Omental fat pad (tissue), 4 donors: ENCODE data around the gene STRC. TPM values are rescaled to one million over a fixed set of nuclear protein-coding genes. Genes with fewer than 3 reads are reported as not detected.
"Not testable (repeated sequence)": the region's sequence is repeated elsewhere in the genome, so short reads cannot be mapped to it uniquely, and the experiment has no call there.

Experiments
- ATAC-seq: fragments of 150-250 bp; one replicate; pipeline ENCODE4 v1.9.1; 2016; ENCODE audit warnings: mild to moderate bottlenecking, moderate library complexity; ENCODE audit not compliant: low FRiP score
- DNase-seq: peaks from one replicate; pipeline ENCODE4 v3.0.0-alpha.2; 2019; ENCODE audit warnings: low spot score
- small RNA-seq: library from RNA; depleted of rRNA; stranded (forward); fragments of <200 nt; gene quantifications from one replicate; pipeline ENCODE3, GENCODE V24; 2016
- total RNA-seq, 4 donors: library from RNA; depleted of rRNA; stranded (reverse); fragments of >200 nt; gene quantifications; one replicate each; pipeline ENCODE4 v1.1.0, GENCODE V29; 2016
- TF ChIP-seq, protein P1 (sequence below), 3 donors: fragments of 450-650 bp; IDR thresholded peaks; one replicate each; pipeline ENCODE4 v1.5.1; 2016 to 2017; ENCODE audit warnings: antibody characterized with exemption in 3 of 3, mild to moderate bottlenecking in 3 of 3, moderate library complexity in 2 of 3

STRC gene
- total RNA-seq, 4 donors from 2014 or later = 0.24 to 0.47 (median 0.39) TPM

DNA sequence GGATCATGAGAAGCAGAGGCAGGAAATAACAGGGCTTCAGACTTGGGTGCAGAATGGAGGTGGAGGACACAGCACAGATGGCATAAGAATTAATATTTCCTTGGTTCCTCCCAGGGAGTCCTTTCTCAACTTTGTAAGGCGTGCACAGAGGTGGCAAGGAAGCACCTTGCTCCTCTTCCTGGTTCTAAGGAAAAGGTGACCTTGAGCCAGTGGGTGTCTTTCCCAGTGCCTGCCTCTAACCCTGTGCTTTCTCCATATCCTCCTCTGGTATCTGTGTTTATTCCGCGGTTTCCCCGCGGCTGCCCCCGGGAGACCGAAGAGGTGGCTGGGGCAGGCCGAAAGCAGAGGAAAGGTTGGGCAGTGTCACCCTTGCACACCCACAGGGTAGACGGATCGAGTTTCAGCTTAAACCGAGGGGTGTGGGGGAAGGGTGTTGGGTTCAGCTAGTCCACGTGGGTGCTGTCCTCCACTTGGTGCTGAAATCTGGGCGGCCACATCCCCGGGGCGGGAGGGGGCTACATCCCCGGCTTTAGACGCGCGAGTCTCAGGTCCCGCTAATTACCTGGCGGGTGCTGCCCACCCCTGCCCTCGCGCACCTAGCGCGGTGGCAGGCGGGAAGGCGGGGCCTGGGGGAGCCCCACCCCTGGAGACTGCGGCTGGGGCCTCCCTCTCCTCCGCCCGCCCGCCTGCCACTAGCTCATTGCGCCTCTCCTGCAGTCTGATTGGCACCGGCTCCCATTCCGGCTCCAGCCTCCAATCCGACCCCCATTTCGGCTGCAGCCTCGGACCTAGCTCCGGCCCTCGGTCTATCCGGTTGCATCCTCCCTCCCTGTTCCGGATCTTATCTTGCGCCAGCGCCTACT lies 25.0 kb downstream of the STRC start, which contains the start of gene CKMT1B:
Gene CKMT1B, plus strand, starts transcription at position 700 of the 863 bp plus-strand sequence. CDS start 192 bp downstream, outside the sequence.
- DNase-seq = not testable (repeated sequence)
- ATAC-seq = peak; percentile 46

- not testable (repeated sequence) for DNase-seq, ATAC-seq
Observed at GRCh38 chr15:43592841-43593240, 25.8 kb downstream of the STRC start.

- DNase-seq = not testable (repeated sequence)
- ATAC-seq = peak; percentile 96
Observed at GRCh38 chr15:43589778-43590466, 28.7 kb downstream of the STRC start, which contains the start of gene PPIP5K1. Gene PPIP5K1, minus strand, starts transcription at chr15:43590208. Its CDS starts 5,704 bp downstream, at chr15:43584504.

DNA sequence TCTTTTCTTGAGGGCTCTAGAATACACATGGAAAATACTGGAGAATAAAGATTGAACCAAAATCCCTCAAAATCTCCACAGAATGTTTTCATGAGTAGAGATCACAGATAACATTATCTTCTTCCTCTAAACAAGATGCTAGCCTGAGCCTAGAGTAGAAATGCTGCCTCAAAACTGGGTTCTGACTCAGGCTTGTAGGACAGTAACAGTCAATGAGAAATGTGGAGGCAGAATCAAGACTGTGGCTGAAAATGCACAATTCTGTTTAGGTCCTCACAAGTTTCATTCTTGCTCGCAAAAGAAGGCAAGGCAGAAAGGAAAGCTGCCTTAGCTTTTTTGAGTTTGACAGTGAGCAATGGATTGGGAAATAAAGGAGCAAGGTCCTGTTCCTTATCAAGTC lies 44.0 kb downstream of the STRC start:
- not testable (repeated sequence) for DNase-seq, ATAC-seq

GRCh38 chr15:43566615-43567014 lies 52.0 kb downstream of the STRC start:
- ATAC-seq, DNase-seq: not testable (repeated sequence)

DNA sequence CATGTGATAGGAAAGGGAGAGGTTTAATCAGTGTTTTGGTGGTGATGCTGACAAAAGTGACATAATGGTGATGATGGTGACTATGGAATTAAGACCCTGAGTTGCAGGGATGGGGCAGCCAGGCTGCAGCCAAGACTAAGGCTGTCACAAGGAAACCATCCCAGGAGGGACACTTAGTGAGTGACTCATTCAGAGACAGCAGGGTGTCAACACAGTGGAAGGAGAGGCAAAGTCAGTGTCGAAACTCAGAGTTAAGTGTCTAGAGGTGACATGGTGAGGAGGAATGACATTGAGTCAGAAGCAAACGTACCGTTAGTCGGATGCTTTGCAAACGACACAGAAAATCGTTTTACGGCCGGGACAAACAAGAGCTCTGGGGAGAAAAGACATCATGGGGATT lies 54.8 kb downstream of the STRC start:
- not testable (repeated sequence) for DNase-seq

GRCh38 chr15:43562753-43563152 lies 55.8 kb downstream of the STRC start:
- not testable (repeated sequence) for DNase-seq, ATAC-seq

More for the DNA sequence above, 54.8 kb downstream of the STRC start:
- ATAC-seq = not testable (repeated sequence)

GRCh38 chr15:43552986-43553385 lies 65.6 kb downstream of the STRC start:
- no peak for ATAC-seq
- DNase-seq = no peak
- TF ChIP-seq, protein P1, sequence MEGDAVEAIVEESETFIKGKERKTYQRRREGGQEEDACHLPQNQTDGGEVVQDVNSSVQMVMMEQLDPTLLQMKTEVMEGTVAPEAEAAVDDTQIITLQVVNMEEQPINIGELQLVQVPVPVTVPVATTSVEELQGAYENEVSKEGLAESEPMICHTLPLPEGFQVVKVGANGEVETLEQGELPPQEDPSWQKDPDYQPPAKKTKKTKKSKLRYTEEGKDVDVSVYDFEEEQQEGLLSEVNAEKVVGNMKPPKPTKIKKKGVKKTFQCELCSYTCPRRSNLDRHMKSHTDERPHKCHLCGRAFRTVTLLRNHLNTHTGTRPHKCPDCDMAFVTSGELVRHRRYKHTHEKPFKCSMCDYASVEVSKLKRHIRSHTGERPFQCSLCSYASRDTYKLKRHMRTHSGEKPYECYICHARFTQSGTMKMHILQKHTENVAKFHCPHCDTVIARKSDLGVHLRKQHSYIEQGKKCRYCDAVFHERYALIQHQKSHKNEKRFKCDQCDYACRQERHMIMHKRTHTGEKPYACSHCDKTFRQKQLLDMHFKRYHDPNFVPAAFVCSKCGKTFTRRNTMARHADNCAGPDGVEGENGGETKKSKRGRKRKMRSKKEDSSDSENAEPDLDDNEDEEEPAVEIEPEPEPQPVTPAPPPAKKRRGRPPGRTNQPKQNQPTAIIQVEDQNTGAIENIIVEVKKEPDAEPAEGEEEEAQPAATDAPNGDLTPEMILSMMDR (IDR thresholded peaks at IDR 0.05) = no peak

DNA sequence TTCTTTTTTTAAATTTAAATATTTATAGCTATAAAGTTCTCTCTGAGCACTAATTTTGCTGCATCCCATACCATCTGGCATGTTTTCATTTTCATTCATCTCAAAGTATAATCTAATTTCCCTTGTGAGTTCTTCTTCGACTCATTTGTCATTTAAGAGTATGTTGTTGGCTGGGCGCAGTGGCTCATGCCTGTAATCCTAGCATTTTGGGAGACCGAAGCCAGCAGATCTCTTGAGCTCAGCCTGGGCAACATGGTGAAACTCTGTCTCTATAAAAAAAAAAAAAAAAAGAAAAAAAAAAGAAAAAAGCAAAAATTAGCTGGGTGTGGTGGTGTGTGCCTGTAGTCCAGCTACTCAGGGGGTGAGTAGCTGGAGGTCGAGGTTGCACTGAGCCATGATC lies 66.3 kb downstream of the STRC start:
- TF ChIP-seq, protein P1 (IDR thresholded peaks at IDR 0.05) = no peak
- DNase-seq (no peak), ATAC-seq (no peak)

- DNase-seq = no peak
Observed at GRCh38 chr15:43550527-43551363, 67.9 kb downstream of the STRC start.

More at GRCh38 chr15:43550527-43551363, 67.9 kb downstream of the STRC start:
- ATAC-seq = no peak
- TF ChIP-seq, protein P1 (IDR thresholded peaks at IDR 0.05) = no peak

Small RNA genes within 50 kb of the gene (small RNA-seq; reads per million reads assigned to genes)
- gene PDIA3P2 = not detected
- not detected for gene RNU6-554P
- gene RNU6-610P = not detected

Other genes with a start within 250 kb of the STRC start
- gene ZSCAN29, start 247.8 kb downstream of the STRC start, total RNA-seq = 10 to 100 TPM; 12.0 to 26.6 (median 16.7) TPM
- gene TUBGCP4, start 247.7 kb downstream of the STRC start, total RNA-seq = 10 to 100 TPM; 10.5 to 13.2 (median 12.6) TPM
- 10 to 100 TPM; 23.2 to 52.8 (median 39.2) TPM for gene TP53BP1, start 125.6 kb downstream of the STRC start, total RNA-seq
- 10 to 100 TPM in 1 of 4 donors, 1 to 10 TPM in 3; 2.5 to 10.9 (median 5.3) TPM for gene MAP1A, start 101.2 kb downstream of the STRC start, total RNA-seq
- 10 to 100 TPM; 18.2 to 46.8 (median 24.7) TPM for gene PPIP5K1, start 28.6 kb downstream of the STRC start, total RNA-seq
- gene CKMT1B, start 24.8 kb downstream of the STRC start, total RNA-seq = 1 to 10 TPM in 3 of 4 donors, under 1 TPM in 1; 0.95 to 3.0 (median 2.6) TPM
- gene CATSPER2, start 30.0 kb upstream of the STRC start, total RNA-seq = 1 to 10 TPM; 1.3 to 3.2 (median 2.0) TPM
- 1 to 10 TPM in 3 of 4 donors, under 1 TPM in 1; 0.79 to 3.8 (median 1.6) TPM for gene CKMT1A, start 75.1 kb upstream of the STRC start, total RNA-seq
- 100 to 1,000 TPM in 3 of 4 donors, 10 to 100 TPM in 1; 99.0 to 143 (median 132) TPM for gene PDIA3, start 127.6 kb upstream of the STRC start, total RNA-seq
- gene ELL3, start 158.2 kb upstream of the STRC start, total RNA-seq = 1 to 10 TPM; 1.1 to 7.1 (median 2.4) TPM
- 100 to 1,000 TPM; 790 to 927 (median 897) TPM for gene SERF2, start 173.5 kb upstream of the STRC start, total RNA-seq
- not detected for gene SERINC4, start 181.4 kb upstream of the STRC start, total RNA-seq
- 10 to 100 TPM; 10.2 to 19.0 (median 14.8) TPM for gene HYPK, start 181.8 kb upstream of the STRC start, total RNA-seq
- gene MFAP1, start 205.9 kb upstream of the STRC start, total RNA-seq = 10 to 100 TPM; 13.9 to 18.0 (median 14.4) TPM
- 1 to 10 TPM; 2.0 to 9.9 (median 3.2) TPM for gene WDR76, start 208.2 kb upstream of the STRC start, total RNA-seq